ENCODE results near the gene SV2C.
"Not testable (repeated sequence)": the region's sequence is repeated elsewhere in the genome, so short reads cannot be mapped to it uniquely, and the experiment has no call there.

Gene SV2C

DNA sequence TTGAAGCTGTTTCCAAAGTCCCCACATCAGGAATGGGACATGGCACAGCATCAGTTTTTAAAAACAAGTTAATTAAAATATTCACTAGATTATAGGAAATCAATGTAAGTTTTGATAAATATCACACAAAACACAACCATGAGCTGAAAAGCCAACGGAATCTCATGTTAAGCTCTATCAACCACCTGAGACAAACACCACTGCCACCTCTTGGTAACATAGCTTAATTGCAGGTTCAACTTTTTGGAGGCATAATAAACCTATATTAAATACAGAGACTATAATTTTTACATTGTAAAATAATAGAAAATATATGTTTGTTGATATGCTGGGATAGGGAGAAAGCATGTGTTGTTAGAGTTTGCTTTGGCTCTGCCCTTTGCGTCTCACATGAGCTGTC, 126.1 kb downstream of the SV2C start:
- DNase-seq, result no peak

DNA sequence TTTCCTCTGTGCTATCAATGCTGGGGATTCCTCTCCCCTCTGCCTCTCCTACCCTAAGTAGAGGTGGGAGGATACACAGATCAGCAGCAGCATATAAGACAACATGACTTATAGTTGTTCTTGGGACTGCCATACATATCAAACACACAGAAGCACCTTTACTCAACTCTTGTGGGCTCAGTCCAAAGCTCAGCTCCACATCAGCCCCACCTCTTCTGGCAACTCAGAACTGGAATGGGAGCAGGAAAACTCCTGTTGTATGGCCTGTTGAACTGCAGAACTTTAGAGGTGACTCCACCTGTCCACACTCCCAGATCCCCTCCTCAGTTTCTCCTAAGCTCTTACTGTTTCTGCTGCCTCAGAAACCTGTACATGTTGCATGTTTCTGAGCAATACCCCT, 127.8 kb downstream of the SV2C start:
- DNase-seq, result no peak

- DNase-seq, result no peak
Observed at GRCh38 chr5:76213858-76214257, 130.7 kb downstream of the SV2C start.

- DNase-seq, result no peak
Observed at GRCh38 chr5:76216748-76217147, 133.6 kb downstream of the SV2C start.

GRCh38 chr5:76219636-76220035, 136.5 kb downstream of the SV2C start:
- no peak for DNase-seq

DNA sequence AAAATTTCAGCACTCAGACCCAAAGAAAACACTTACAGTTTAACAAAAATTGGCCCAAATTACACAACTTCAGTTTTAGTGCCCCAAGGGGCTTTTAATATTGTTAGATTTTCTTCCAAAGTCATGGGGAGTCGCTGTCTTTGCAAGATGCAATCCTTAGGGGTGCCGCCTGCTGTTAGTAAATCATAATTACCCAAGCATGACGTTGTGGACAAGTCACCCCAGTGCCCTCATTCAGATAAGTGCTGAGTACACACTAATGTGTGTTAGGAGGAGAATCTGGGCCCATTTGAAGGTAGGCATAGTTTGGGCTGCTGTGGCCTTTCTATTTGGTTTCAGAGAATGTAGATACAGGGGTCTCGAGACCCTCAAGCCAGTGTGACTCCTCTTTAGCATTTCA, 138.1 kb downstream of the SV2C start:
- DNase-seq, result no peak

DNA sequence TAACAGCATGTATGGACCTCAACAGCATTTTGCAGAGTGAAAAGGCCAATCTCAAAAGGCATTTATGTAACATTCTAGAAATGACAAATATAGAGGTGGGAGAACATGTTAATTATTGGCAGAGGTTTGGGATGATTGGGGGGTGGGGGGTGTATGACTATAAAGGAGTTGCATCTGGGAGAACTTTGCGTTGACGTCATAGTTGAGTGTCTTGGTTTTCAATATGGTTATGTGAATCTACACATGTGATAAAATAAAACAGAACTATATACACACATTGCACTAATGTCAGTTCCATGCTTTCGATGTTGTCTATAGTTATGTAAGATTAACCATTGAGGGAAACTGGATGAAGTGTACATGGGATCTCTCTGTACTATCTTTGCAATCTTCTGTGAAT, 139.1 kb downstream of the SV2C start:
- no peak for DNase-seq

GRCh38 chr5:76223696-76224095, 140.5 kb downstream of the SV2C start:
- no peak for DNase-seq

GRCh38 chr5:76224898-76225297, 141.7 kb downstream of the SV2C start:
- DNase-seq, result no peak

GRCh38 chr5:76225336-76225735, 142.2 kb downstream of the SV2C start:
- DNase-seq, result no peak

GRCh38 chr5:76229900-76230299, 146.7 kb downstream of the SV2C start:
- no peak for DNase-seq

DNA sequence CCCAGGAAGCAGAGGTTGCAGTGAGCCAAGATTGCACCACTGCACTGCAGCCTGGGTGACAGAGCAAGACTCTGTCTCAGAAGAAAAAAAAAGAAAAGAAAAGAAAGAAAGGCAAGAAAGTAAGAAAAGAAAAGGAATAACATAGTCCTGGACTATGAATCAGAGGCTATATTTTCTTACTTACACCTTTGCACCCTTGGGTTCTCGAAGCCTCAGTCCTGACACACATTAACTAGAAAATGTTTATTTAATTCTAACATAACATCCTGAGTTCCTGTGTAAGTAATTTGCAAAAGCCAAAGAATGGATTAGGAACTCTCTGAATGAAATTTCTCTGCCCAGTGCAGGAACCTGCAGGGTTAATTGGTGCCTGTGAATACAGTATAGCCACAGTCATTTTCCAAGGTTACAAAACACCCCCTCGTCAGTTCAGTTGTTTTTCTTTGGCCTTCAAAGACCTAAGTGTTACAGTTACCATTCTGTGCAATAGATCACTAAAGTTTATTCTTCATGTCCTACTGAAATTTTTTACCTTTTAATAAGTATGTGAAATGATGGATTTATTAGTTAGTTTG, 147.6 kb downstream of the SV2C start:
- no peak for DNase-seq

- DNase-seq, result no peak
Observed at GRCh38 chr5:76234665-76235064, 151.5 kb downstream of the SV2C start.

DNA sequence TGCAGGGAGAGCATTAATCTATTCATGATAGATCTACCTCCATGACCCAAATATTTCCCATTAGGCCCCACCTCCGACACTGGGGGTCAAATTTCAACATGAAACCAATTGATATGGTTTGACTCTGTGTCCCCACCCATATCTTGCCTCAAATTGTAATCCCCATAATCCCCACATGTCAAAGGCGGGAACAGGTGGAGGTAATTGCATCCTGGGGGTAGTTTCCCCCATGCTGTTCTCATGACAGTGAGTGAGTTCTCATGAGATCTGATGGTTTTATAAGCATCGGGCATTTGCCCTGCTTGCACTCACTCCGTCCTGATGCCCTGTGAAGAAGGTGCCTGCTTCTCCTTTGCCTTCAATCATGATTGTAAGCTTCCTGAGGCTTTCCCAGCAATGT, 153.5 kb downstream of the SV2C start:
- DNase-seq, result no peak

GRCh38 chr5:76240336-76240735, 157.2 kb downstream of the SV2C start:
- DNase-seq, result no peak

DNA sequence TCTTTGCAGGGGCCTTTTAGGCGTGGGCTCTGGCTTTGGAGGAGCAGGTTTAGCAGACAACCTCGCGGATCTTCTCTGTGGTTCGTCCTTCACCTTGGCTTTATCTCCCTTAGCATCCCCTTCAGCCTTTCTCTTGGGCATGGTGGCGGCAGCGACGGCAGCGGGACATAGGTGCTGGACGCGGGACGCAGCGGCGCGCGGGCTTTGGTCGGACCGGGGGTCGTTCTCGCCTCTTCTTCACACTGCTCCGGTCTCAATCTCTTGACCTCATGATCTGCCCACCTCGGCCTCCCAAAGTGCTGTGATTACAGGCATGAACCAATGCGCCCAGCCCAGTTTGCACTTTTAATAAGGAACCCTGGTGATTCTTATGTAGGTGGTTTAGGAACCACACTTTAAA, 159.0 kb downstream of the SV2C start:
- not testable (repeated sequence) for DNase-seq

DNA sequence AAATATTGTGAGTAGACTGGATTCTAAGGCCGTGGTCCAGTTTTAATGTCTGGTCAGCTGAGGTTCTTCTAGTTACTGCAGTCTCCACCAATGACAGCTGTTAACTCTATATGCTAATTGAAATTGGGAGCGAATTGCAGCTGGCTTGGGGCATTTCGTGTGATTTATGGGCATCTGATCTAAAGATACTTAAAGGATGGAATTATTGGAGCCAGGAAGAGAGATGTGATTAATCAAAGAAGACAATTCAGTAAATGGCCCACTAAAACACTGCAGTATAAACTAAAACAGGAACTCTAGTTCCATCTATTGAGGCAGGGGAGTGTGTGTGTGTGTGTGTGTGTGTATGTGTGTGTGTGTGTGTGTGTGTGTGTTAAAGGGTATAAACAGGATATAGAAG, 162.4 kb downstream of the SV2C start:
- no peak for DNase-seq

DNA sequence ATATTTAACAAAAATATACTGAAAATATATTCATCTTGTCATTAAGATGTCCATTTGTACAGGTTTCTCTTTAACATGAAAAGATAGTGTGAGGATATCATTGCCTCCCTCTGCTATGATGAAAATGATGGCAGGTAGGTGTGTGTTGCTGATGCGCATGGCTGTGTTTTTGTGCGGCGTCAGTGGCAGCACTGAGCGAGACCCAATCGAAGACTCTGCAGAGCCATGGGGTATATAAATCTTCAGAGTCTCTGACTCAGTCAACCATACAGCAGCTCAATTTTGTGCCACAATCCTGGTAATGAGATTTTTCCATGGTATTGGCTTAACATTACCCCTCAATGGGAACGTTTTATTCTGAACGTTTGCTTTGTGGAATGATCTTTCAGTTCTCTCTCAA, 166.4 kb downstream of the SV2C start:
- DNase-seq, result no peak

DNA sequence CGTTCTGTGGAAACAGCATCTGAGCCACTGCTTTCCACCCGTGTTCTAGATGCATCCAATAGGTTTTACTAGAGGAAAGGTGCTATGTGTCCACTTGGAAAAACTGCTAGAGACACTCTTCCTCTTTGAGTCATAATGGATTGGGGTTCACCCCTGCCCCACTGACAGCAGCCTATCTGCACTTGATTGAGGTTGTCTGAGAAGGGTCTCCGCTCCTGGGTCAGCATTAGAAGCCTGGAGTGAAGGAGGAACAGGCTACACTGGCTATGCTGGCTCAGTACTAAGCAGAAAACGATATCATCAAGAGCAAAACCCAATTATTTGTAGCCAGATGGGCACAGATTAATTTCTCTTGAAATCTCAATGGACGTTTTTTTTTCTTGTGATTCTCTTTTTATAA, 167.3 kb downstream of the SV2C start:
- no peak for DNase-seq

- no peak for DNase-seq
Observed at GRCh38 chr5:76251656-76252055, 168.5 kb downstream of the SV2C start.

- DNase-seq, result no peak
Observed at GRCh38 chr5:76252437-76252836, 169.3 kb downstream of the SV2C start.

DNA sequence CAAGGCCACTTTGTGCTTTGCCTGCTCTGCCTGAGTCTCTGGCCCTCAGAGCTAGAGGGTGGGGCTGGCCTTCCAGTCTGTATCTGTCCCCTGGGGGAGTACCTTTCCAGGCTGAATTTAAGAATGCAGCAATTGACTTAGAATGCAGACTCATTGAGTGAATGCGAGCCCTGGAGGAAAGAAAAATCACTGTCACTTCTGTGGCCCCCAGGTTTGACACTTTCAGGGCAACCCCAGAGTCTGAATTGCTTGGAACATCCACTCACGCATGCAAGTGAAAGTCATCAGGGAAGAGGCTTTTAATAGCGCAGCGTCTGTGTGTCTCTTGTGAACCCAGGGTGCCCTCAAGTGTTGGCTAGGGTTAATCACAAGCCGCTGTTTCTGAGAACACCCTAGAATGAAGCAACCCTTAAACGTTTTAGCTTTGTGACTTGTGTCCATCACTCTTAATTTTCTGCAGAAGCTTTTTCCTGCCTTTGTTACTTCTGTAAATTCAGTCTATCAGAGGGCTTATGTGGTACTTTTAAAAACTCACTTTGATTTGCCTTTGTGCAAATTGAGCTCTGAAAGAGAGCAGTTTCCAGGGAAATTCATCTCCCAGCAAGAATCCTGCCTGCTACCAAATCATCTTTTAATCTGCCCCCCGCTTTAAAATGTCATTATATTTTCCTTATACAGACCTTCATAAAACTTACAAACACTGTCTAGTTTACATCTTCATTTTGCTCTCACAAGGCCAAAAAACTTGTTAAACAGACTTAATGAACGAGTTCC, 173.1 kb downstream of the SV2C start:
- DNase-seq, result peak; percentile 36

DNA sequence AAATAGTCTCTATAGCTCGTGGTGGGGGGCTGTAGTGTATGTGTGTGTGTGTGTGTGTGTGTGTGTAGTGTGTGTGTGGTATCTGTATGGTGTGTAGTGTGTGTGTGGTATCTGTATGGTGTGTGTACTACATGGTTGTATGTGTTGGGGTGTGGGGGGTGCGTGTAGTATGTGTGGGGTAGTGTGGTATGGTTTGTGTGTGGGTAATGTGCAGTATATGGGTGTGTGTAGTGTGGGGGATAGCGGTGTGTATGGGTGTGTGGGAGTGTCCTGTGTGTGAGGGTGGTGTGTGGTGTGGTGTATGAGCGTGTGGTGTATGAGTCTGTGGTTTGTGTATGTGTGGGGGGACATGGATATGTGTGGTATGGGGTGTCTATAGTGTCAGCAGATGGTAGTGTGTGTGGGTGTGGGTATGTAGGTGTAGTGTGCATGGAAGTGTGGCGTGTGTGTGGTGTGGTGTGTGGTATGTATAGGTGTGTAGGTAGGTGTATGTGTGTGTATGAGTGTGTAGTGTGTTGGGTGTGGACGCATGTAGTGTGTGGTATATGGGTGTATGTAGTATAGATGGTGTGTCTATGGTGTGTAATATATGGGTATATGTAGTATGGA, 174.1 kb downstream of the SV2C start:
- no peak for DNase-seq

GRCh38 chr5:76257897-76258296, 174.7 kb downstream of the SV2C start:
- no peak for DNase-seq

- DNase-seq, result no peak
Observed at GRCh38 chr5:76264681-76265080, 181.5 kb downstream of the SV2C start.

Data from NCI-H1436 (cell line).